ENCODE measurements around the gene GNG2. TPM values are rescaled to one million over a fixed set of nuclear protein-coding genes. Genes with fewer than 3 reads are reported as not detected.

Gene GNG2
- total RNA-seq, 1 experiment from 2014 or later, result 9.3 TPM

GRCh38 chr14:51959928-51960327 lies 99.5 kb downstream of the GNG2 start:
- H3K27me3 ChIP-seq (ENCODE audit: low read length), result no peaks in the 10 kb centered on the region
- H3K9me2 ChIP-seq (replicated peaks; ENCODE audit: low read length), result no peaks in the 10 kb centered on the region
- no peaks in the 10 kb centered on the region for H3K4me1 ChIP-seq (ENCODE audit: insufficient read depth, low read length)
- no peak overlapping the region for H3K27ac ChIP-seq (ENCODE audit: low read length)
- H3K4me3 ChIP-seq (ENCODE audit: low read length), result no peak overlapping the region
- H3K9ac ChIP-seq (ENCODE audit: low read length), result no peak overlapping the region
- BruUV-seq (replicated peaks), result no TSS peak
- H3K79me2 ChIP-seq (ENCODE audit: low read length), result no peaks in the 10 kb centered on the region
- ChIA-PET CTCF (no interaction called here), POLR2A (ENCODE audit: unreplicated experiment) (no interaction called here)
- H3K9me3 ChIP-seq (ENCODE audit: low read length), result no peaks in the 10 kb centered on the region
- no peaks in the 10 kb centered on the region for H3F3A ChIP-seq (ENCODE audit: low read length, unreplicated experiment)
- no peak overlapping the region for H2AFZ ChIP-seq (ENCODE audit: low read length)
- DNase-seq (no peak), ATAC-seq (no peak)
- H3K36me3 ChIP-seq (ENCODE audit: low read depth, low read length), result no peaks in the 10 kb centered on the region
- TF ChIP-seq EZH2 (IDR thresholded peaks at IDR 0.05; ENCODE audit: low read length, unreplicated experiment), result no peak
- TF ChIP-seq CTCF (conservative IDR thresholded peaks at IDR 0.05; ENCODE audit: low read depth, low read length), result no peak
- TF ChIP-seq EZH2phosphoT487 (IDR thresholded peaks at IDR 0.05; ENCODE audit: borderline replicate concordance, low read length), result no peak
- H4K20me1 ChIP-seq (ENCODE audit: low read length), result no peaks in the 10 kb centered on the region
- H3K4me2 ChIP-seq (ENCODE audit: low read length), result no peak overlapping the region
- intact Hi-C loops (cut with micrococcal nuclease), result no loop called here

- DNase-seq (no peak), ATAC-seq (no peak)
- no peak overlapping the region for H2AFZ ChIP-seq (ENCODE audit: low read length)
- H4K20me1 ChIP-seq (ENCODE audit: low read length), result no peaks in the 10 kb centered on the region
- ChIA-PET CTCF (no interaction called here), POLR2A (ENCODE audit: unreplicated experiment) (no interaction called here)
- TF ChIP-seq EZH2phosphoT487 (IDR thresholded peaks at IDR 0.05; ENCODE audit: borderline replicate concordance, low read length) (no peak), EZH2 (IDR thresholded peaks at IDR 0.05; ENCODE audit: low read length, unreplicated experiment) (no peak), CTCF (conservative IDR thresholded peaks at IDR 0.05; ENCODE audit: low read depth, low read length) (no peak)
- no peak overlapping the region for H3K4me3 ChIP-seq (ENCODE audit: low read length)
- no peak overlapping the region for H3K4me2 ChIP-seq (ENCODE audit: low read length)
- no peaks in the 10 kb centered on the region for H3K27me3 ChIP-seq (ENCODE audit: low read length)
- no peaks in the 10 kb centered on the region for H3K9me3 ChIP-seq (ENCODE audit: low read length)
- no TSS peak for BruUV-seq (replicated peaks)
- H3K27ac ChIP-seq (ENCODE audit: low read length), result no peak overlapping the region
- H3K79me2 ChIP-seq (ENCODE audit: low read length), result no peaks in the 10 kb centered on the region
- H3K4me1 ChIP-seq (ENCODE audit: insufficient read depth, low read length), result no peaks in the 10 kb centered on the region
- intact Hi-C loops (cut with micrococcal nuclease), result no loop called here
- H3K36me3 ChIP-seq (ENCODE audit: low read depth, low read length), result no peaks in the 10 kb centered on the region
- H3K9ac ChIP-seq (ENCODE audit: low read length), result no peak overlapping the region
- no peaks in the 10 kb centered on the region for H3K9me2 ChIP-seq (replicated peaks; ENCODE audit: low read length)
- no peaks in the 10 kb centered on the region for H3F3A ChIP-seq (ENCODE audit: low read length, unreplicated experiment)
Observed at GRCh38 chr14:51960866-51961265, 100.5 kb downstream of the GNG2 start.

GRCh38 chr14:51962711-51963110 lies 102.3 kb downstream of the GNG2 start:
- H3K9me3 ChIP-seq (ENCODE audit: low read length), result no peaks in the 10 kb centered on the region
- no peak overlapping the region for H2AFZ ChIP-seq (ENCODE audit: low read length)
- ATAC-seq, result no peak; the same call in 1 of the 2 replicates
- H4K20me1 ChIP-seq (ENCODE audit: low read length), result no peaks in the 10 kb centered on the region
- H3K36me3 ChIP-seq (ENCODE audit: low read depth, low read length), result no peaks in the 10 kb centered on the region
- no peak overlapping the region for H3K9ac ChIP-seq (ENCODE audit: low read length)
- TF ChIP-seq EZH2 (IDR thresholded peaks at IDR 0.05; ENCODE audit: low read length, unreplicated experiment), result no peak
- no peak for TF ChIP-seq CTCF (conservative IDR thresholded peaks at IDR 0.05; ENCODE audit: low read depth, low read length)
- TF ChIP-seq EZH2phosphoT487 (IDR thresholded peaks at IDR 0.05; ENCODE audit: borderline replicate concordance, low read length), result no peak
- H3K4me3 ChIP-seq (ENCODE audit: low read length), result no peak overlapping the region
- BruUV-seq (replicated peaks), result no TSS peak
- H3K79me2 ChIP-seq (ENCODE audit: low read length), result no peaks in the 10 kb centered on the region
- H3F3A ChIP-seq (ENCODE audit: low read length, unreplicated experiment), result no peaks in the 10 kb centered on the region
- H3K27ac ChIP-seq (ENCODE audit: low read length), result no peak overlapping the region
- no peaks in the 10 kb centered on the region for H3K4me1 ChIP-seq (ENCODE audit: insufficient read depth, low read length)
- H3K9me2 ChIP-seq (replicated peaks; ENCODE audit: low read length), result no peaks in the 10 kb centered on the region
- ChIA-PET POLR2A (ENCODE audit: unreplicated experiment) (no interaction called here), CTCF (no interaction called here)
- no peaks in the 10 kb centered on the region for H3K27me3 ChIP-seq (ENCODE audit: low read length)
- DNase-seq, result no peak
- intact Hi-C loops (cut with micrococcal nuclease), result no loop called here
- no peak overlapping the region for H3K4me2 ChIP-seq (ENCODE audit: low read length)
